RWPE2 (cell line): ENCODE results near the gene RAB44.
A peak's percentile ranks its signal among the peaks of the same experiment; 100 is the strongest.

Experiments used
- ATAC-seq: fragments of 200-7000 bp; cut with Tn5 transposase; 3 replicates; pipeline ENCODE4 v1.9.1; 2021; ENCODE audit warnings: low read depth
- DNase-seq: peaks from one replicate; pipeline ENCODE4 v3.0.0-alpha.2; 2020; ENCODE audit warnings: low spot score
- H3K27ac ChIP-seq: fragments of 450-650 bp; 2 replicates; pipeline ENCODE4 v1.5.1; 2017; ENCODE audit warnings: mild to moderate bottlenecking; ENCODE audit not compliant: poor library complexity, severe bottlenecking
- H3K27me3 ChIP-seq: fragments of 250-450 bp; sonication (Bioruptor Pico); 2 replicates; pipeline ENCODE4 v1.5.1; 2021; ENCODE audit warnings: mild to moderate bottlenecking, moderate library complexity; ENCODE audit not compliant: insufficient read depth, poor library complexity, severe bottlenecking
- H3K36me3 ChIP-seq: fragments of 250-450 bp; sonication (Bioruptor Pico); 2 replicates; pipeline ENCODE4 v1.5.1; 2020; ENCODE audit warnings: low read depth, mild to moderate bottlenecking, moderate library complexity
- H3K4me1 ChIP-seq: fragments of 250-450 bp; sonication (Bioruptor Pico); 2 replicates; pipeline ENCODE4 v1.5.1; 2021; ENCODE audit warnings: mild to moderate bottlenecking, moderate library complexity; ENCODE audit not compliant: insufficient read depth, poor library complexity, severe bottlenecking
- H3K4me3 ChIP-seq: fragments of 250-450 bp; sonication (Bioruptor Pico); 2 replicates; pipeline ENCODE4 v1.5.1; 2021; ENCODE audit warnings: mild to moderate bottlenecking, moderate library complexity; ENCODE audit not compliant: severe bottlenecking
- H3K9me3 ChIP-seq: fragments of 250-450 bp; sonication (Bioruptor Pico); 2 replicates; pipeline ENCODE4 v1.5.1; 2021; ENCODE audit warnings: mild to moderate bottlenecking, moderate library complexity; ENCODE audit not compliant: severe bottlenecking
- CTCF ChIP-seq: fragments of 450-650 bp; IDR thresholded peaks from one replicate; pipeline ENCODE4 v1.5.1; 2017; ENCODE audit warnings: mild to moderate bottlenecking, moderate library complexity; ENCODE audit not compliant: poor library complexity, severe bottlenecking

Gene RAB44

DNA sequence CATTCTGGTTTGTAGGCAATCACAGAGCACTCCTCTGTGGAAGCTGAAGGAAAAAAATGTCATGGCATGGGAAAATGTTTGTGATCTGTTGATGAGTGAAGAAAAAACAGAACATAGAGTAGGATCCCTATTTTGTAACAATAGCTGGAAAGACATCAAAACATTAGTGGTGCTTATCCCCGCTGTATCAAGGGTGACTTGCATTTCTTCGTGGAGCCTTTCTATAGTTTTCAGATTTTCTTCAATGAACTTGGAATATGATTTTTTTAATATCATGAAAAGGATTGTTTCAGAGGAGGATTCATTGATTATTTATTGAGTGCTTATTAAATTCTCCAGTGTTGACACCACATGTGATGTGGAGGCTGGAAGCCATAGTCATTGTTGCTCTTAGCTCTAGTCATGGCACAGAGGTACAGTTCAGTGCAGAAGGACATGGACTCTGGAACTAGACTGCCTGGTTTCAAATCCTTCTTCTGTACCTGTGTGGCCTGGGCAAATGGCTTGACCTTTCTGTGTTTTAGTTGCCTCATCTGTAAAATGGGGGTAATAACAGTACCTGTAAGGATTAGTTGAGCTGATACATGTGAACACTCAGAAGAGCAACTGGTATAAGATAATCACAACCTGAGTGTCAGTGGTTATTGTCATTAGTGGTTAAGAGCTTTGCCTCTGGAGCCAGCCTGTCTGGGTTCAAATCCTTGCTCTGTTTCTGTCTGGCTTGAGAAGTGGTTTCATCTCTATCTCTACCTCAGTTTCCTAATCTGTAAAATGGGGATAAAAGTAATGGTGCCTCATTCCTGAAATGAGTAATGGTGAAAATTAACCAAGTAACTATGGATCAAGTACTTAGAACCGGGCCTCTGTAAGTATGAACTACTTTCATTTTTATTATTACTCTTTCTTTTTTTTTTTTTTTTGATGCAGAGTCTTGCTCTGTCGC, 33.9 kb upstream of the RAB44 start:
- H3K36me3 ChIP-seq: no peaks in the 10 kb centered on the region
- H3K4me1 ChIP-seq: peaks cover 19% of the 10 kb centered on the region
- DNase-seq (no peak), ATAC-seq (no peak)
- H3K4me3 ChIP-seq: no peak overlapping the region
- no peak for TF ChIP-seq CTCF
- no peaks in the 10 kb centered on the region for H3K9me3 ChIP-seq
- no peak overlapping the region for H3K27ac ChIP-seq
- H3K27me3 ChIP-seq: no peaks in the 10 kb centered on the region

DNA sequence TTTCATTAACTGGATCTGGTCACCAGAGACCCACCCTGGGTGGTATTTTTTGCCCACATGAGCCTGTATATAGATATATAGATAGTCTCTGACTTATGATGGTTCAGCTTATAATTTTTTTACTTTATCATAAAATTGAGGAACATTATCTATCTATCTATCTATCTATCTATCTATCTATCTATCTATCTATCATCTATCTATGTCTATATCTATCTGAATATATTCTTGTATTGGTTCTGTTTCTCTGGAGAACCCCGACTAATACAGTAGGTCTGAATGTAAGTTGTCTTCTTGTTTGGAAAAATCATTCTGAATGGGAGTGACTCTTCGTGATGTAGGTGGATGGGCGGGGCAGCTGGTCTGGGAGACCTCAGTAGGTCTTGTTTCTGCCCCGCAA, 32.4 kb upstream of the RAB44 start:
- H3K9me3 ChIP-seq: no peaks in the 10 kb centered on the region
- no peak for ATAC-seq
- no peaks in the 10 kb centered on the region for H3K27me3 ChIP-seq
- DNase-seq: no peak
- H3K27ac ChIP-seq: no peak overlapping the region
- no peak for TF ChIP-seq CTCF
- no peak overlapping the region for H3K4me3 ChIP-seq
- peaks cover 15% of the 10 kb centered on the region for H3K4me1 ChIP-seq
- no peaks in the 10 kb centered on the region for H3K36me3 ChIP-seq

- Histone ChIP-seq H3K4me1 (peaks cover 15% of the 10 kb centered on the region), H3K4me3 (no peak overlapping the region), H3K27me3 (no peaks in the 10 kb centered on the region), H3K9me3 (no peaks in the 10 kb centered on the region), H3K27ac (peak overlapping the region; percentile 65), H3K36me3 (no peaks in the 10 kb centered on the region)
- TF ChIP-seq CTCF: no peak
- DNase-seq (no peak), ATAC-seq (no peak)
Observed at GRCh38 chr6:36666287-36666686, 31.3 kb upstream of the RAB44 start.

DNA sequence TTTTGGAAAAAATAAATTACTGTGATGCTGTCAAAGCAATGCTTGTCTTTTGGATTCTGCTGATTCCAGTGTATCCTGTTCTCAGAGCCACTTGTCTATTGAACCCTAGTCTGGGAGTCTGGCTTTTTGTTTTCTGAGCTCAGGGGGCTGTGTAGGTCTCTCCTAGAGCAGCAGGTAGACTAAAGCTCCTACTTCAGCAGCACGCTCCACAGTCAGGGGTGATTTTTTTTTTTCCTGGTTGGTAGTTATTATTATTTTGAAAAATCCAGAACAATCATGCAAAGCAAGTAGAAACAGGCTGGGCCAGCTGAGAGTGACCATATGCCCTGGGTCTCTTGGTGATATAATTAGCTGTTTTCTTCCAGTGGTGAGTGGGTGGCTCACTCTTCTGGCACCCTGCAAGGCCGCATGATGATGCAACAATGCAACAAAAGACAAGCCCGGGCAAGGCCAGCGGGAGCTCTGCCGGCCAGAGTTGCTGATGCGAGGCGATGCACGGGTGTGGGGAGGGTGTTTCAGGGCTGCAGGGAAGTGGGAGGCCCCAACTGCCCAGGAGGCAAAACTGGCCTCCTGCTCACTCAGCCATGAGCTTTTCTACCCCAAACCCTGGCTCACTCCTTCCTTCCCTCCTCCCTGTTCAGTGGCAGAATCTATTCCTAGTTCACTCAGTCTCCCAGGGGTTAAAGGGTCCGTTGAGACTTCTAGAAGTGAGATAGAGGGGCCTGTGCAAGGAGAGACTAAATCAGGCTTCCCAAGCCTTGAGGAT, 30.6 kb upstream of the RAB44 start:
- DNase-seq (peak; percentile 96), ATAC-seq (peak; percentile 91)
- TF ChIP-seq CTCF: no peak
- no peak overlapping the region for H3K4me3 ChIP-seq
- H3K27me3 ChIP-seq: no peaks in the 10 kb centered on the region
- H3K27ac ChIP-seq: peak overlapping the region; percentile 65
- peaks cover 15% of the 10 kb centered on the region for H3K4me1 ChIP-seq
- H3K9me3 ChIP-seq: no peaks in the 10 kb centered on the region
- no peaks in the 10 kb centered on the region for H3K36me3 ChIP-seq
